PFSK-1 (cell line): ENCODE data around the gene RIPOR2.

ENCODE experiments used
- FOXP2 ChIP-seq: optimal IDR thresholded peaks from 2 replicates; pipeline ENCODE3; 2011; ENCODE audit warnings: borderline replicate concordance, control low read depth, inconsistent platforms; ENCODE audit not compliant: insufficient read depth; ENCODE audit errors: extremely low read length, extremely low read depth
- POLR2AphosphoS5 ChIP-seq: IDR thresholded peaks from 2 replicates; pipeline ENCODE4 v1.6.1; 2012; ENCODE audit warnings: low read depth, mild to moderate bottlenecking, control low read depth, low read length, moderate library complexity
- SIN3A ChIP-seq: IDR thresholded peaks from 2 replicates; pipeline ENCODE4 v1.6.1; 2012; ENCODE audit warnings: mild to moderate bottlenecking, low read length, moderate library complexity, borderline replicate concordance; ENCODE audit not compliant: insufficient read depth
- TAF1 ChIP-seq: IDR thresholded peaks from 2 replicates; pipeline ENCODE4 v1.6.1; 2012; ENCODE audit warnings: low read length, control low read depth, borderline replicate concordance; ENCODE audit not compliant: insufficient read depth
- TF ChIP-seq, protein P1 (sequence below), 2 experiments: IDR thresholded peaks; 2 replicates each; pipeline versions ENCODE4 v1.6.1 to v1.8.0; 2011 to 2012; ENCODE audit warnings: low read depth in 2 of 2, low read length in 2 of 2, control low read depth in 1 of 2, inconsistent platforms in 1 of 2, mild to moderate bottlenecking in 1 of 2, moderate library complexity in 1 of 2; ENCODE audit not compliant: insufficient read depth in 1 of 2

RIPOR2 gene

GRCh38 chr6:24874776-24875533, 60.8 kb downstream of the RIPOR2 start:
- TF ChIP-seq SIN3A (no peak), FOXP2 (no peak), POLR2AphosphoS5 (no peak), TAF1 (no peak)
- TF ChIP-seq, protein P1, sequence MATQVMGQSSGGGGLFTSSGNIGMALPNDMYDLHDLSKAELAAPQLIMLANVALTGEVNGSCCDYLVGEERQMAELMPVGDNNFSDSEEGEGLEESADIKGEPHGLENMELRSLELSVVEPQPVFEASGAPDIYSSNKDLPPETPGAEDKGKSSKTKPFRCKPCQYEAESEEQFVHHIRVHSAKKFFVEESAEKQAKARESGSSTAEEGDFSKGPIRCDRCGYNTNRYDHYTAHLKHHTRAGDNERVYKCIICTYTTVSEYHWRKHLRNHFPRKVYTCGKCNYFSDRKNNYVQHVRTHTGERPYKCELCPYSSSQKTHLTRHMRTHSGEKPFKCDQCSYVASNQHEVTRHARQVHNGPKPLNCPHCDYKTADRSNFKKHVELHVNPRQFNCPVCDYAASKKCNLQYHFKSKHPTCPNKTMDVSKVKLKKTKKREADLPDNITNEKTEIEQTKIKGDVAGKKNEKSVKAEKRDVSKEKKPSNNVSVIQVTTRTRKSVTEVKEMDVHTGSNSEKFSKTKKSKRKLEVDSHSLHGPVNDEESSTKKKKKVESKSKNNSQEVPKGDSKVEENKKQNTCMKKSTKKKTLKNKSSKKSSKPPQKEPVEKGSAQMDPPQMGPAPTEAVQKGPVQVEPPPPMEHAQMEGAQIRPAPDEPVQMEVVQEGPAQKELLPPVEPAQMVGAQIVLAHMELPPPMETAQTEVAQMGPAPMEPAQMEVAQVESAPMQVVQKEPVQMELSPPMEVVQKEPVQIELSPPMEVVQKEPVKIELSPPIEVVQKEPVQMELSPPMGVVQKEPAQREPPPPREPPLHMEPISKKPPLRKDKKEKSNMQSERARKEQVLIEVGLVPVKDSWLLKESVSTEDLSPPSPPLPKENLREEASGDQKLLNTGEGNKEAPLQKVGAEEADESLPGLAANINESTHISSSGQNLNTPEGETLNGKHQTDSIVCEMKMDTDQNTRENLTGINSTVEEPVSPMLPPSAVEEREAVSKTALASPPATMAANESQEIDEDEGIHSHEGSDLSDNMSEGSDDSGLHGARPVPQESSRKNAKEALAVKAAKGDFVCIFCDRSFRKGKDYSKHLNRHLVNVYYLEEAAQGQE (IDR thresholded peaks at IDR 0.05; ENCODE audit: insufficient read depth in 1 of 2, low read depth in 2 of 2, low read length in 2 of 2) = no peak

GRCh38 chr6:24874128-24874527, 61.6 kb downstream of the RIPOR2 start:
- TF ChIP-seq TAF1 (no peak), FOXP2 (no peak), POLR2AphosphoS5 (no peak), SIN3A (no peak)
- TF ChIP-seq, protein P1 (IDR thresholded peaks at IDR 0.05; ENCODE audit: insufficient read depth in 1 of 2, low read depth in 2 of 2, low read length in 2 of 2) = no peak

DNA sequence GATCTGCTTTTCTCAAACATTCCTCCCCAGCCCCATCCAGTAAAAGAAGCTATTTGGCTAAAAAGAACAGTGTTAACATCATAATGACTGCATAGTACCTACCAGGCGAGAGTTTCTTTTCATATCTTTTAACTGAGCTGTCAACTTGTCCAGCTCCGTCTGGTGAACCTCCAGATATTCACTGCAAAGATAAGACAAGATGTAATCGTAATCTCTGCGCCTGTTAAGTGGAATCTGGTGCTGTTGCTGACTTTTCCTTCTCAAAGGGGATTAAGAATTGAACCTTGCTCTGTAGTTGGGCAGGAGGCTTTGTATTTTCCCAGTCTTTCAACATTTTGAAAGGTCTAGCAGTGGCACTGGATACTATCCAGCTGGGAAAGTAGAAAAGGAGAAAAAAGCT, 63.0 kb downstream of the RIPOR2 start:
- TF ChIP-seq TAF1 = no peak
- no peak for TF ChIP-seq POLR2AphosphoS5
- TF ChIP-seq, protein P1 (IDR thresholded peaks at IDR 0.05; ENCODE audit: insufficient read depth in 1 of 2, low read depth in 2 of 2, low read length in 2 of 2) = no peak
- no peak for TF ChIP-seq SIN3A
- TF ChIP-seq FOXP2 = no peak

GRCh38 chr6:24868765-24869164, 67.0 kb downstream of the RIPOR2 start:
- TF ChIP-seq, protein P1 (IDR thresholded peaks at IDR 0.05; ENCODE audit: insufficient read depth in 1 of 2, low read depth in 2 of 2, low read length in 2 of 2) = no peak
- no peak for TF ChIP-seq POLR2AphosphoS5
- TF ChIP-seq FOXP2 = no peak
- TF ChIP-seq SIN3A = no peak
- no peak for TF ChIP-seq TAF1
